ENCODE results near the gene HOMER3. TPM values are rescaled to one million over a fixed set of nuclear protein-coding genes. Genes with fewer than 3 reads are reported as not detected.

HOMER3 gene
- polyA plus RNA-seq, 1 donor from 2014 or later = 83.6 TPM

DNA sequence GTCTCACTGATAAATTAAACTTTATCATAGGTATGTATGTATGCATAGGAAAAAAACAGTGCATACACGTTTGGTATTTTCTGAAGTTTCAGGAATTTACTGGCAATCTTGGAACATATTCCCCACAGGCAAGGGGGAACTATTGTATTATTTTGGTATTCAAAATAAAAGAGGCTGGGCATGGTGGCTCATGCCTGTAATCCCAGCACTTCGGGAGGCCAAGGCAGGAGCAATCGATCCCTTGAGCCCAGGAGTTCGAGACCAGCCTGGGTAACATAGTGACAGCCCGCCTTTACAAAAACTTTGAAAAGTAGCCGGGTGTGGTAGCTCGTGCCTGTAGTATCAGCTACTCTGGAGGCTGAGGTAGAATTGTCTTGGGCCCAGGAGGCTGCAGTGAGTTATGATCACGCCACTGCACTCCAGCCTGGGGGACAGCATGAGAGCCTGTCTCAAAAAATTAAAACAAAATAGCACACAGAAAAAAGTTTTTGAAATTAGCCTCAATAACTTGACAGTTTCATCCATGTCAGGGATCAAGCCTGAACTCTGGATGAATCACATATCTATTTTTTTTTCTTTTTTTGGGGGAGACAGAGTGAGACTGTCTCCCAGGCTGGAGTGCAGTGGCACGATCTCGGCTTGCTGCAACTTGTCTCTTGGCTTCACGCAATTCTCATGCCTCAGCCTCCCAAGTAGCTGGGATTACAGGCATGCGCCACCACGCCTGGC lies 29.1 kb upstream of the HOMER3 start:
- TF ChIP-seq, protein P1, sequence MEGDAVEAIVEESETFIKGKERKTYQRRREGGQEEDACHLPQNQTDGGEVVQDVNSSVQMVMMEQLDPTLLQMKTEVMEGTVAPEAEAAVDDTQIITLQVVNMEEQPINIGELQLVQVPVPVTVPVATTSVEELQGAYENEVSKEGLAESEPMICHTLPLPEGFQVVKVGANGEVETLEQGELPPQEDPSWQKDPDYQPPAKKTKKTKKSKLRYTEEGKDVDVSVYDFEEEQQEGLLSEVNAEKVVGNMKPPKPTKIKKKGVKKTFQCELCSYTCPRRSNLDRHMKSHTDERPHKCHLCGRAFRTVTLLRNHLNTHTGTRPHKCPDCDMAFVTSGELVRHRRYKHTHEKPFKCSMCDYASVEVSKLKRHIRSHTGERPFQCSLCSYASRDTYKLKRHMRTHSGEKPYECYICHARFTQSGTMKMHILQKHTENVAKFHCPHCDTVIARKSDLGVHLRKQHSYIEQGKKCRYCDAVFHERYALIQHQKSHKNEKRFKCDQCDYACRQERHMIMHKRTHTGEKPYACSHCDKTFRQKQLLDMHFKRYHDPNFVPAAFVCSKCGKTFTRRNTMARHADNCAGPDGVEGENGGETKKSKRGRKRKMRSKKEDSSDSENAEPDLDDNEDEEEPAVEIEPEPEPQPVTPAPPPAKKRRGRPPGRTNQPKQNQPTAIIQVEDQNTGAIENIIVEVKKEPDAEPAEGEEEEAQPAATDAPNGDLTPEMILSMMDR (IDR thresholded peaks at IDR 0.05; ENCODE audit: poor library complexity, severe bottlenecking) = no peak
- TF ChIP-seq, protein P2, sequence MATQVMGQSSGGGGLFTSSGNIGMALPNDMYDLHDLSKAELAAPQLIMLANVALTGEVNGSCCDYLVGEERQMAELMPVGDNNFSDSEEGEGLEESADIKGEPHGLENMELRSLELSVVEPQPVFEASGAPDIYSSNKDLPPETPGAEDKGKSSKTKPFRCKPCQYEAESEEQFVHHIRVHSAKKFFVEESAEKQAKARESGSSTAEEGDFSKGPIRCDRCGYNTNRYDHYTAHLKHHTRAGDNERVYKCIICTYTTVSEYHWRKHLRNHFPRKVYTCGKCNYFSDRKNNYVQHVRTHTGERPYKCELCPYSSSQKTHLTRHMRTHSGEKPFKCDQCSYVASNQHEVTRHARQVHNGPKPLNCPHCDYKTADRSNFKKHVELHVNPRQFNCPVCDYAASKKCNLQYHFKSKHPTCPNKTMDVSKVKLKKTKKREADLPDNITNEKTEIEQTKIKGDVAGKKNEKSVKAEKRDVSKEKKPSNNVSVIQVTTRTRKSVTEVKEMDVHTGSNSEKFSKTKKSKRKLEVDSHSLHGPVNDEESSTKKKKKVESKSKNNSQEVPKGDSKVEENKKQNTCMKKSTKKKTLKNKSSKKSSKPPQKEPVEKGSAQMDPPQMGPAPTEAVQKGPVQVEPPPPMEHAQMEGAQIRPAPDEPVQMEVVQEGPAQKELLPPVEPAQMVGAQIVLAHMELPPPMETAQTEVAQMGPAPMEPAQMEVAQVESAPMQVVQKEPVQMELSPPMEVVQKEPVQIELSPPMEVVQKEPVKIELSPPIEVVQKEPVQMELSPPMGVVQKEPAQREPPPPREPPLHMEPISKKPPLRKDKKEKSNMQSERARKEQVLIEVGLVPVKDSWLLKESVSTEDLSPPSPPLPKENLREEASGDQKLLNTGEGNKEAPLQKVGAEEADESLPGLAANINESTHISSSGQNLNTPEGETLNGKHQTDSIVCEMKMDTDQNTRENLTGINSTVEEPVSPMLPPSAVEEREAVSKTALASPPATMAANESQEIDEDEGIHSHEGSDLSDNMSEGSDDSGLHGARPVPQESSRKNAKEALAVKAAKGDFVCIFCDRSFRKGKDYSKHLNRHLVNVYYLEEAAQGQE (IDR thresholded peaks at IDR 0.05; ENCODE audit: borderline replicate concordance) = no peak
- TF ChIP-seq EP300 (conservative IDR thresholded peaks at IDR 0.05; ENCODE audit: poor library complexity, severe bottlenecking) = no peak
- no peak for TF ChIP-seq SMC3 (conservative IDR thresholded peaks at IDR 0.05; ENCODE audit: poor library complexity)
- no peak for TF ChIP-seq EZH2 (IDR thresholded peaks at IDR 0.05; ENCODE audit: borderline replicate concordance, insufficient read depth, low read length, poor library complexity, severe bottlenecking)
- no peak for TF ChIP-seq POLR2AphosphoS5 (IDR thresholded peaks at IDR 0.05)
- no peak for TF ChIP-seq RAD21 (conservative IDR thresholded peaks at IDR 0.05)
- no peak for TF ChIP-seq MXI1 (conservative IDR thresholded peaks at IDR 0.05; ENCODE audit: poor library complexity, severe bottlenecking)
- TF ChIP-seq TAF1 (IDR thresholded peaks at IDR 0.05; ENCODE audit: low read depth) = no peak
- Histone ChIP-seq H3K79me2 (replicated peaks; ENCODE audit: insufficient read depth, low read length) (no peaks in the 10 kb centered on the region), H3K36me3 (ENCODE audit: insufficient read depth, low read length) (no peaks in the 10 kb centered on the region), H3K27ac (ENCODE audit: low read length) (no peak overlapping the region), H3K27me3 (ENCODE audit: insufficient read depth, low read depth, low read length) (no peaks in the 10 kb centered on the region), H4K20me1 (ENCODE audit: insufficient read depth) (no peaks in the 10 kb centered on the region), H3K9me3 (ENCODE audit: low read length) (no peaks in the 10 kb centered on the region), H3K9me2 (ENCODE audit: insufficient read depth, low read length) (no peaks in the 10 kb centered on the region), H3K4me2 (ENCODE audit: low read length) (no peak overlapping the region), H2AFZ (ENCODE audit: low read depth, low read length) (no peak overlapping the region), H3F3A (ENCODE audit: insufficient read depth, low read length, poor library complexity, severe bottlenecking) (no peaks in the 10 kb centered on the region), H3K4me3 (ENCODE audit: low read length) (no peak overlapping the region), H3K9ac (ENCODE audit: low read length) (no peak overlapping the region)

DNA sequence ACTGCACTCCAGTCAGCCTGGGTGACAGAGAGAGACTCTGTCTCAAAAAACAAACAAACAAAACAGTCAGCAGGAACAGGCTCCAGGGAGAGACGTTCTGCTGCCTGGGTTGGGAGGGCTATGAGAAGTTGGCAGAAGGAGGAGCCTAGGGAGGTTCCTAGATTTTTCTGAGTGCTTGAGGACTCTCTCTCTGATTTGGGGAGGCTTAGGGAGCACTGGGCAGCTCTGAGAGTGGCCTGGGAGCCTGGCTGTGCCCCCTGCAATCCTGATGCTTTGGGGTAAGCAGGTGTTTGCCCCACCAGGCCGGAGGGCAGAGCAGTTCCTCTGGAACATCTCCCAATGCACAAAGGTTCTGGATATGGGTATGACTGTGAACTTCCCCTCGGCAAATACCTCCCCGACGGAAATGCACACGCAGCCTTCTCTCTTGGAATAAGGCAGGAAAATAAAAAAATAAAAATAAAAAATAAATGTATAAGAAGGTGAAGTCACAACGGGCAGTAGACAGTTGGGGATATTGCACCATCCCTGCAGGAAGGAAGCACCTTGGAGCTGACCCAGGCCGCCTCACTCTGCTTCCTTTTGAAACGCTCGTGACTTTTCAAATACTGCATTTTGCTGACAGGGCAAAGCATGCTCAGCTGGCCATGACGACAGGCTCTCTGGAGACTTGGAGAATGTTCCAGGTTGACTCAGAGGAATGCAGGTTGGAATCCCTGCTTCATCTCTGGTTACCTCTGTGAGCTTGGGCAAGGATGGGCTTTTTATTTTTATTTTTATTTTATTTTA lies 26.5 kb upstream of the HOMER3 start:
- no peak overlapping the region for H2AFZ ChIP-seq (ENCODE audit: low read depth, low read length)
- TF ChIP-seq MXI1 (conservative IDR thresholded peaks at IDR 0.05; ENCODE audit: poor library complexity, severe bottlenecking) = no peak
- TF ChIP-seq EZH2 (IDR thresholded peaks at IDR 0.05; ENCODE audit: borderline replicate concordance, insufficient read depth, low read length, poor library complexity, severe bottlenecking) = no peak
- TF ChIP-seq RAD21 (conservative IDR thresholded peaks at IDR 0.05) = no peak
- TF ChIP-seq, protein P2 (IDR thresholded peaks at IDR 0.05; ENCODE audit: borderline replicate concordance) = no peak
- no peak for TF ChIP-seq POLR2AphosphoS5 (IDR thresholded peaks at IDR 0.05)
- H3K27me3 ChIP-seq (ENCODE audit: insufficient read depth, low read depth, low read length) = no peaks in the 10 kb centered on the region
- no peaks in the 10 kb centered on the region for H3K9me2 ChIP-seq (ENCODE audit: insufficient read depth, low read length)
- no peak overlapping the region for H3K4me2 ChIP-seq (ENCODE audit: low read length)
- no peaks in the 10 kb centered on the region for H3F3A ChIP-seq (ENCODE audit: insufficient read depth, low read length, poor library complexity, severe bottlenecking)
- H3K36me3 ChIP-seq (ENCODE audit: insufficient read depth, low read length) = no peaks in the 10 kb centered on the region
- H3K9me3 ChIP-seq (ENCODE audit: low read length) = no peaks in the 10 kb centered on the region
- no peak overlapping the region for H3K4me3 ChIP-seq (ENCODE audit: low read length)
- no peak overlapping the region for H3K27ac ChIP-seq (ENCODE audit: low read length)
- H3K79me2 ChIP-seq (replicated peaks; ENCODE audit: insufficient read depth, low read length) = no peaks in the 10 kb centered on the region
- H4K20me1 ChIP-seq (ENCODE audit: insufficient read depth) = no peaks in the 10 kb centered on the region
- no peak overlapping the region for H3K9ac ChIP-seq (ENCODE audit: low read length)
